Activated CD8-positive, alpha-beta T cell treated with anti-CD3 and anti-CD28 coated beads for 36 hours (primary cell): ENCODE measurements around the gene KNL1. TPM values are rescaled to one million over a fixed set of nuclear protein-coding genes. Genes with fewer than 3 reads are reported as not detected.

ENCODE experiments used
- ATAC-seq: fragments of 200-7000 bp; cut with Tn5 transposase; one replicate; pipeline ENCODE4 v1.10.0; 2021; ENCODE audit warnings: mild to moderate bottlenecking, moderate library complexity
- CTCF ChIA-PET: fragments of 350-600 bp; sonication (Branson Sonifier 250); formaldehyde crosslinking; loops from one replicate; lab custom pipeline; 2021; ENCODE audit warnings: antibody characterized with exemption; lab: Charles Lee
- POLR2A ChIA-PET: fragments of 350-600 bp; sonication (Branson Sonifier 250); formaldehyde crosslinking; loops from one replicate; lab custom pipeline; 2021; ENCODE audit warnings: antibody characterized with exemption; lab: Charles Lee
- DNase-seq: peaks from one replicate; pipeline ENCODE4 v3.0.0-alpha.2; 2020
- H3K27ac Mint-ChIP-seq: one replicate; pipeline ENCODE4 v1.8.0; 2021; ENCODE audit warnings: mild to moderate bottlenecking, mixed read lengths
- H3K27me3 Mint-ChIP-seq: one replicate; pipeline ENCODE4 v1.8.0; 2021; ENCODE audit warnings: mixed read lengths
- H3K36me3 Mint-ChIP-seq: one replicate; pipeline ENCODE4 v1.8.0; 2021; ENCODE audit warnings: low read depth, mixed read lengths
- H3K4me1 Mint-ChIP-seq: one replicate; pipeline ENCODE4 v1.8.0; 2021; ENCODE audit warnings: low read depth, mixed read lengths
- H3K4me3 Mint-ChIP-seq: one replicate; pipeline ENCODE4 v1.8.0; 2021; ENCODE audit warnings: mild to moderate bottlenecking, moderate library complexity, mixed read lengths
- H3K9me3 Mint-ChIP-seq: one replicate; pipeline ENCODE4 v1.8.0; 2021; ENCODE audit warnings: mixed read lengths
- CTCF ChIP-seq: fragments of 200-600 bp; IDR thresholded peaks from one replicate; pipeline ENCODE4 v1.8.0; 2022; ENCODE audit warnings: antibody characterized with exemption, mild to moderate bottlenecking
- intact Hi-C: fragments of 100-400 bp; cut with micrococcal nuclease; formaldehyde crosslinking; loops from one replicate; pipeline ENCODE4 v1.10.0; 2022
- total RNA-seq, 2 experiments: library from RNA; stranded (reverse); gene quantifications; one replicate each; pipeline ENCODE4 v1.2.3, GENCODE V29; 2021

Gene KNL1
- total RNA-seq, 2 experiments from 2014 or later, result 20.9 to 22.8 TPM

- Mint-ChIP-seq H3K4me1 (peaks cover 26% of the 10 kb centered on the region), H3K9me3 (no peaks in the 10 kb centered on the region), H3K4me3 (peak overlapping the region; percentile 83), H3K27me3 (peaks cover 5% of the 10 kb centered on the region), H3K27ac (peak overlapping the region; percentile 99), H3K36me3 (peaks cover 2% of the 10 kb centered on the region)
- peak; percentile 23 for TF ChIP-seq CTCF
- DNase-seq, result no peak
- ChIA-PET POLR2A (interaction anchor here (0.6 to 1.6 kb wide), 4 partner anchors 25 to 30 kb away, joined by 3 to 5 read pairs (median 4); partner anchors contain the start of genes CCDC32 and RPUSD2), CTCF (interaction anchor here (1.5 to 2.5 kb wide), 3 partner anchors 9 to 100 kb away, joined by 3 to 6 read pairs (median 6); partner anchors contain the start of genes RAD51 and RPUSD2)
- peak; percentile 63 for ATAC-seq
- intact Hi-C loops, result no loop called here
Observed at GRCh38 chr15:40594429-40594836, 384 bp downstream of the KNL1 start.

- H3K27me3 Mint-ChIP-seq, result peaks cover 5% of the 10 kb centered on the region
- CTCF ChIA-PET, result interaction anchor here (1.5 to 2.5 kb wide), 3 partner anchors 9 to 99 kb away, joined by 3 to 6 read pairs (median 6); partner anchors contain the start of genes RAD51 and RPUSD2
- peaks cover 2% of the 10 kb centered on the region for H3K36me3 Mint-ChIP-seq
- no peak overlapping the region for H3K27ac Mint-ChIP-seq
- peaks cover 22% of the 10 kb centered on the region for H3K4me1 Mint-ChIP-seq
- no peak for TF ChIP-seq CTCF
- H3K9me3 Mint-ChIP-seq, result no peaks in the 10 kb centered on the region
- POLR2A ChIA-PET, result interaction anchor here (0.6 to 0.8 kb wide), 2 partner anchors 26 to 99 kb away, joined by 3 read pairs; partner anchors contain the start of genes RAD51 and RPUSD2
- H3K4me3 Mint-ChIP-seq, result peak overlapping the region; percentile 83
- intact Hi-C loops, result no loop called here
- ATAC-seq, result no peak
- DNase-seq, result no peak
Observed at GRCh38 chr15:40595219-40595618, 1.2 kb downstream of the KNL1 start.

GRCh38 chr15:40595773-40596172, 1.7 kb downstream of the KNL1 start:
- intact Hi-C loops, result no loop called here
- DNase-seq (no peak), ATAC-seq (no peak)
- H3K27ac Mint-ChIP-seq, result no peak overlapping the region
- POLR2A ChIA-PET, result interaction anchor here (0.8 kb wide), 1 partner anchor 99 kb away, joined by 3 read pairs; the partner anchor contains the start of gene RAD51
- CTCF ChIA-PET, result interaction anchor here (1.5 to 2.2 kb wide), 2 partner anchors 8 to 27 kb away, joined by 3 to 6 read pairs; partner anchors contain the start of gene RPUSD2
- peaks cover 20% of the 10 kb centered on the region for H3K4me1 Mint-ChIP-seq
- H3K4me3 Mint-ChIP-seq, result no peak overlapping the region
- H3K36me3 Mint-ChIP-seq, result peaks cover 2% of the 10 kb centered on the region
- H3K27me3 Mint-ChIP-seq, result peaks cover 5% of the 10 kb centered on the region
- no peaks in the 10 kb centered on the region for H3K9me3 Mint-ChIP-seq
- TF ChIP-seq CTCF, result no peak

GRCh38 chr15:40597024-40597423, 3.0 kb downstream of the KNL1 start:
- no peak for DNase-seq
- Mint-ChIP-seq H3K4me3 (no peak overlapping the region), H3K9me3 (no peaks in the 10 kb centered on the region), H3K4me1 (peaks cover 20% of the 10 kb centered on the region), H3K27ac (no peak overlapping the region), H3K36me3 (peaks cover 2% of the 10 kb centered on the region), H3K27me3 (peaks cover 5% of the 10 kb centered on the region)
- intact Hi-C loops, result no loop called here
- ATAC-seq, result no peak
- POLR2A ChIA-PET, result interaction anchor here (0.7 kb wide), 1 partner anchor 512 kb away, joined by 3 read pairs; no protein-coding TSS in a partner anchor
- TF ChIP-seq CTCF, result no peak
- CTCF ChIA-PET, result no interaction called here

GRCh38 chr15:40598126-40598525, 4.1 kb downstream of the KNL1 start:
- ChIA-PET POLR2A (no interaction called here), CTCF (no interaction called here)
- H3K27ac Mint-ChIP-seq, result no peak overlapping the region
- intact Hi-C loops, result no loop called here
- peaks cover 14% of the 10 kb centered on the region for H3K4me1 Mint-ChIP-seq
- DNase-seq (no peak), ATAC-seq (no peak)
- peaks cover 5% of the 10 kb centered on the region for H3K27me3 Mint-ChIP-seq
- H3K9me3 Mint-ChIP-seq, result no peaks in the 10 kb centered on the region
- H3K36me3 Mint-ChIP-seq, result peaks cover 2% of the 10 kb centered on the region
- no peak overlapping the region for H3K4me3 Mint-ChIP-seq
- no peak for TF ChIP-seq CTCF
